ENCODE measurements around the gene S1PR2. TPM values are rescaled to one million over a fixed set of nuclear protein-coding genes. Genes with fewer than 3 reads are reported as not detected.

S1PR2 gene
- 1 to 10 TPM in 3 of 4 donors, under 1 TPM in 1; 0.80 to 7.1 (median 3.5) TPM for total RNA-seq

GRCh38 chr19:10230861-10231611, at the start of gene S1PR2:
Gene S1PR2 (minus strand): TSS chr19:10231331. CDS start chr19:10224905, 6,426 bp downstream.
- DNase-seq, result peak; percentile 82
- in situ Hi-C loops (cut with MboI; ENCODE audit: low pct_ligation_motif_present in 1 of 4, low pct_unique_long_range_greater_than_20kb in 1 of 4, low sequenced_read_pairs in 3 of 4) (loop anchor here in 2 of 4 donors (10.0 to 25.0 kb wide), 2 partner anchors 119 to 126 kb away; partner anchors contain the start of genes ANGPTL6 (in 2 of the 2), PPAN (in 2 of the 2), EIF3G (in 1 of the 2) and P2RY11 (in 1 of the 2)), intact Hi-C loops (cut with DNase I; ENCODE audit: low total_unique reads) (loop anchor here (10.0 kb wide), 1 partner anchor 116 kb away; the partner anchor contains the start of genes EIF3G and P2RY11)
- Histone ChIP-seq H3K27ac (peak within 1 kb of the TSS; percentile 84 to 92 (median 89)), H3K36me3 (no peaks in the 10 kb centered on the region), H3K27me3 (no peaks in the 10 kb centered on the region), H3K4me1 (peaks cover 0 to 22% (median 12%) of the 10 kb centered on the region in 4 donors), H3K9me3 (no peaks in the 10 kb centered on the region), H3K4me3 (peak within 1 kb of the TSS; percentile 74 to 95 (median 83))
- TF ChIP-seq EP300 (IDR thresholded peaks at IDR 0.05; ENCODE audit: low read depth) (no peak), CTCF (IDR thresholded peaks at IDR 0.05) (peak in 1 of 5 experiments; percentile 6), POLR2A (IDR thresholded peaks at IDR 0.05) (peak; percentile 33), POLR2AphosphoS5 (IDR thresholded peaks at IDR 0.05) (peak in 2 of 3 donors; percentile 30 to 54)
- 1% methylated on average over 42 of the region's 73 CpGs; no CpG with 5 or more reads in 1 of the 2 donors for WGBS, 2 donors (ENCODE audit: low coverage in 1 of 2)

- no peak overlapping the region for H3K27ac ChIP-seq
- no peaks in the 10 kb centered on the region for H3K27me3 ChIP-seq
- no peak for TF ChIP-seq CTCF (IDR thresholded peaks at IDR 0.05)
- TF ChIP-seq POLR2AphosphoS5 (IDR thresholded peaks at IDR 0.05), result no peak
- TF ChIP-seq POLR2A (IDR thresholded peaks at IDR 0.05), result no peak
- TF ChIP-seq EP300 (IDR thresholded peaks at IDR 0.05; ENCODE audit: low read depth), result no peak
- no peaks in the 10 kb centered on the region for H3K36me3 ChIP-seq
- no peaks in the 10 kb centered on the region for H3K9me3 ChIP-seq
- intact Hi-C loops (cut with DNase I; ENCODE audit: low total_unique reads), result no loop called here
- in situ Hi-C loops (cut with MboI; ENCODE audit: low pct_ligation_motif_present in 1 of 4, low pct_unique_long_range_greater_than_20kb in 1 of 4, low sequenced_read_pairs in 3 of 4), result no loop called here
- DNase-seq, result no peak
- WGBS, 2 donors (ENCODE audit: low coverage in 1 of 2), result 60 to 78% methylated on average over 1 to 5 of the region's 5 CpGs
- H3K4me3 ChIP-seq, result no peak overlapping the region
- no peaks in the 10 kb centered on the region for H3K4me1 ChIP-seq
These were observed 48.8 kb upstream of the S1PR2 start for GRCh38 chr19:10279737-10280442.

- Histone ChIP-seq H3K36me3 (no peaks in the 10 kb centered on the region), H3K27me3 (no peaks in the 10 kb centered on the region), H3K4me1 (no peaks in the 10 kb centered on the region), H3K9me3 (no peaks in the 10 kb centered on the region), H3K4me3 (no peak overlapping the region), H3K27ac (no peak overlapping the region)
- intact Hi-C loops (cut with DNase I; ENCODE audit: low total_unique reads) (no loop called here), in situ Hi-C loops (cut with MboI; ENCODE audit: low pct_ligation_motif_present in 1 of 4, low pct_unique_long_range_greater_than_20kb in 1 of 4, low sequenced_read_pairs in 3 of 4) (no loop called here)
- 100% methylated on average over 1 of the region's 1 CpG; no CpG with 5 or more reads in 1 of the 2 donors for WGBS, 2 donors (ENCODE audit: low coverage in 1 of 2)
- no peak for DNase-seq
- TF ChIP-seq EP300 (IDR thresholded peaks at IDR 0.05; ENCODE audit: low read depth) (no peak), POLR2A (IDR thresholded peaks at IDR 0.05) (no peak), POLR2AphosphoS5 (IDR thresholded peaks at IDR 0.05) (no peak), CTCF (IDR thresholded peaks at IDR 0.05) (no peak)
These were observed 47.8 kb upstream of the S1PR2 start for GRCh38 chr19:10278935-10279334.

Measured in transverse colon (tissue), 4 donors.